Esophagus squamous epithelium (tissue), 5 donors: Measurements from ENCODE around the gene BAG3. TPM values are rescaled to one million over a fixed set of nuclear protein-coding genes. Genes with fewer than 3 reads are reported as not detected.

ENCODE experiments used
- DNase-seq: peaks from one replicate; lab custom pipeline; 2025; lab: John Stamatoyannopoulos, UW
- H3K27ac ChIP-seq, 4 donors: fragments of 200-600 bp; sonication (generic); one replicate each; pipeline ENCODE4 v1.5.1; 2016 to 2019; ENCODE audit warnings: mild to moderate bottlenecking in 1 of 4
- H3K27me3 ChIP-seq, 4 donors: fragments of 200-600 bp; sonication (generic); 1 replicate in 3 of 4; 2 replicates in 1 of 4; pipeline versions ENCODE4 v1.5.1 to v1.6.0; 2017 to 2021; ENCODE audit warnings: antibody characterized with exemption in 1 of 4
- H3K36me3 ChIP-seq, 3 donors: fragments of 200-600 bp; sonication (generic); one replicate each; pipeline ENCODE4 v1.5.1; 2016 to 2019
- H3K4me1 ChIP-seq, 3 donors: fragments of 200-600 bp; sonication (generic); one replicate each; pipeline ENCODE4 v1.5.1; 2017 to 2019
- H3K4me3 ChIP-seq, 4 donors: fragments of 200-600 bp; sonication (generic); 1 replicate in 3 of 4; 2 replicates in 1 of 4; pipeline ENCODE4 v1.5.1; 2016 to 2019; ENCODE audit warnings: mild to moderate bottlenecking in 2 of 4, moderate library complexity in 1 of 4
- H3K9me3 ChIP-seq, 3 donors: fragments of 200-600 bp; sonication (generic); one replicate each; pipeline ENCODE4 v1.5.1; 2016 to 2019
- CTCF ChIP-seq, 6 experiments: fragments of 450-650 bp in 4 of 6; fragments of 200-600 bp in 2 of 6; sonication (generic) in 2 of 6; IDR thresholded peaks; one replicate each; pipeline ENCODE4 v1.5.1; 2016 to 2019; ENCODE audit warnings: antibody characterized with exemption in 6 of 6, mild to moderate bottlenecking in 4 of 6, moderate library complexity in 4 of 6
- POLR2A ChIP-seq, 4 donors: fragments of 450-650 bp; IDR thresholded peaks; one replicate each; pipeline ENCODE4 v1.6.1; 2017; ENCODE audit warnings: antibody characterized with exemption in 4 of 4, mild to moderate bottlenecking in 4 of 4, moderate library complexity in 3 of 4
- WGBS, 2 donors: methylation state at CpG; one replicate each; pipeline ENCODE4 v1.1.5; 2018; 5-methylcytosine and 5-hydroxymethylcytosine counted together
- intact Hi-C: fragments of 100-400 bp; cut with DNase I; formaldehyde crosslinking; loops from one replicate; pipeline ENCODE4 v1.15.0; 2022
- total RNA-seq, 4 donors: library from RNA; depleted of rRNA; stranded (reverse); fragments of >200 nt; gene quantifications; one replicate each; pipeline ENCODE4 v1.1.0, GENCODE V29; 2016
- donor health status: DM: yes; HTN: yes; CAD: no.

BAG3 gene
- total RNA-seq: 100 to 1,000 TPM in 1 of 4 donors, 10 to 100 TPM in 3; 51.6 to 102 (median 57.2) TPM

GRCh38 chr10:119650692-119651513 is at the start of gene BAG3:
TSS of gene BAG3 (plus strand) at chr10:119651380. CDS start at chr10:119651676, 296 bp downstream.
- peaks cover 22 to 41% (median 27%) of the 10 kb centered on the region in 3 donors for H3K4me1 ChIP-seq
- intact Hi-C loops: no loop called here
- WGBS, 2 donors: 4% methylated on average over 12 of the region's 60 CpGs

GRCh38 chr10:119602241-119603095 is 48.7 kb upstream of the BAG3 start:
- no peak for TF ChIP-seq POLR2A (IDR thresholded peaks at IDR 0.05)
- peak in 4 of 6 experiments; percentile 27 to 54 (median 39) for TF ChIP-seq CTCF (IDR thresholded peaks at IDR 0.05)
- H3K9me3 ChIP-seq: no peaks in the 10 kb centered on the region
- H3K27ac ChIP-seq: no peak overlapping the region
- H3K4me1 ChIP-seq: peaks cover 2 to 5% (median 3%) of the 10 kb centered on the region in 3 donors
- H3K4me3 ChIP-seq: no peak overlapping the region
- DNase-seq: no peak
- no peaks in the 10 kb centered on the region for H3K36me3 ChIP-seq
- H3K27me3 ChIP-seq: no peaks in the 10 kb centered on the region
- intact Hi-C loops: no loop called here
- 40 to 78% methylated on average over 2 of the region's 2 CpGs for WGBS, 2 donors

More at GRCh38 chr10:119650692-119651513, at the start of gene BAG3:
- Histone ChIP-seq H3K9me3 (no peaks in the 10 kb centered on the region), H3K27ac (peak within 1 kb of the TSS; percentile 99 to 100 (median 100)), H3K36me3 (no peaks in the 10 kb centered on the region), H3K4me3 (peak within 1 kb of the TSS; percentile 84 to 99 (median 99)), H3K27me3 (no peaks in the 10 kb centered on the region)
- TF ChIP-seq CTCF (IDR thresholded peaks at IDR 0.05): no peak
- peak in 1 of 4 donors; percentile 90 for TF ChIP-seq POLR2A (IDR thresholded peaks at IDR 0.05)
- peak; percentile 39 for DNase-seq

- DNase-seq: no peak
- Histone ChIP-seq H3K27ac (no peak overlapping the region), H3K27me3 (no peaks in the 10 kb centered on the region), H3K4me3 (no peak overlapping the region), H3K9me3 (no peaks in the 10 kb centered on the region), H3K4me1 (peaks cover 0 to 8% (median 0%) of the 10 kb centered on the region in 3 donors), H3K36me3 (no peaks in the 10 kb centered on the region)
- TF ChIP-seq CTCF (IDR thresholded peaks at IDR 0.05): no peak
- no peak for TF ChIP-seq POLR2A (IDR thresholded peaks at IDR 0.05)
- intact Hi-C loops: no loop called here
Measured at GRCh38 chr10:119604468-119604867, 46.7 kb upstream of the BAG3 start.

- peaks cover 0 to 8% (median 0%) of the 10 kb centered on the region in 3 donors for H3K4me1 ChIP-seq
- 11 to 16% methylated on average over 12 to 14 of the region's 15 CpGs for WGBS, 2 donors
- intact Hi-C loops: no loop called here
- TF ChIP-seq POLR2A (IDR thresholded peaks at IDR 0.05) (no peak), CTCF (IDR thresholded peaks at IDR 0.05) (peak in 5 of 6 experiments; percentile 49 to 73 (median 63))
- H3K9me3 ChIP-seq: no peaks in the 10 kb centered on the region
- H3K4me3 ChIP-seq: peak overlapping the region in 1 of 4 donors; percentile 27
- no peak overlapping the region for H3K27ac ChIP-seq
- DNase-seq: no peak
- H3K27me3 ChIP-seq: no peaks in the 10 kb centered on the region
- no peaks in the 10 kb centered on the region for H3K36me3 ChIP-seq
Measured at GRCh38 chr10:119608316-119609155, 42.6 kb upstream of the BAG3 start.
